NT2/D1 (cell line): ENCODE results near the gene PKP3.

Source experiments
- YY1 ChIP-seq: IDR thresholded peaks from 2 replicates; pipeline ENCODE4 v1.6.1; 2011; ENCODE audit not compliant: insufficient read length, insufficient read depth
- ZNF274 ChIP-seq: IDR thresholded peaks from 2 replicates; pipeline ENCODE4 v1.6.1; 2011; ENCODE audit warnings: mild to moderate bottlenecking, low read depth, low read length

DNA sequence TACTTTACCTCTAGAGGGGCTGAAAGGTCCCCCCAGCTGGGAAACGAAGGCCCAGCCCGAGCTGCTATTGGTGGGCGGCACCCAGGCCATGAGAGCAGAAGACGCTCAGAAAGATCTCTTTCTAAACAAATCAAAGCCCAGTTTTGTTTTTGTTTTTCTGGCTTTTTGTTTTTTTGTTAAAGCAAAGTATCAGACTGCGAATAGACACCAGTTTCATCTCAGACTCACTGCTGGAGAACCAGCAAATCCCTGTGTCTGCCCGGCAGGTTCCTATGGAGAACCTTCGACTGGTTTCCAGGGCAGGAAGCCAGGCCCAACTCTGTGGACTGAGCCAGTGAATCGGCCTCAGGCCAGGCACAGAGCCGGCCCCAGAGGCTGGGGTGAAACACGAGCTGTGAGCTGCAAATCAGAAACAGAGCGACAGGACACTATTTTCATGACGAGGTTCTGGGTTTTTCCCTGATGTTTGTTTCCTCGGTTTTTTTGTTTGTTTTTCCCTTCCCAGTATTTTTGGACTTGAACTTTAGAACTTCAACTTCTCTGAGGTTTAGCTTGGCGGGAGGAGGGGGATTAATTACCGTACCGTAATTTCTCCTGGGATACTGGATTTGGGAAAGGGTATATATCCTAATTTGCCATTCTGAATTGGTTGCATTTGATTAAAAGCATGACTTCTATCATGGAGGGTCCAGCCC is 40.7 kb upstream of the PKP3 start:
- no peak for TF ChIP-seq ZNF274
- TF ChIP-seq YY1, result no peak
